GM23248 (cell line): ENCODE measurements around the gene FUT7. TPM values are rescaled to one million over a fixed set of nuclear protein-coding genes. Genes with fewer than 3 reads are reported as not detected.
A peak's percentile ranks its signal among the peaks of the same experiment; 100 is the strongest.

Source experiments
- DNase-seq: peaks from one replicate; pipeline ENCODE4 v3.0.0-alpha.2; 2015
- H2AFZ ChIP-seq: fragments of 200-600 bp; sonication (generic); 2 replicates; pipeline ENCODE4 v1.6.1; 2016; ENCODE audit warnings: antibody characterized with exemption
- H3F3A ChIP-seq: fragments of 200-600 bp; sonication (generic); 2 replicates; pipeline ENCODE4 v1.6.1; 2016; ENCODE audit warnings: mild to moderate bottlenecking, antibody characterized with exemption, mixed run types; ENCODE audit not compliant: insufficient read depth
- H3K27ac ChIP-seq: fragments of 200-600 bp; sonication (generic); 2 replicates; pipeline ENCODE4 v1.5.1; 2016; ENCODE audit warnings: mild to moderate bottlenecking
- H3K27me3 ChIP-seq: fragments of 200-600 bp; sonication (generic); replicated peaks from 2 replicates; pipeline ENCODE4 v1.6.1; 2016; ENCODE audit warnings: mild to moderate bottlenecking; ENCODE audit not compliant: insufficient read depth
- H3K36me3 ChIP-seq: fragments of 200-600 bp; sonication (generic); 2 replicates; pipeline ENCODE4 v1.6.1; 2016; ENCODE audit warnings: low read depth, mild to moderate bottlenecking
- H3K4me1 ChIP-seq: fragments of 200-600 bp; sonication (generic); 2 replicates; pipeline ENCODE4 v1.6.1; 2016; ENCODE audit warnings: mild to moderate bottlenecking; ENCODE audit not compliant: insufficient read depth
- H3K4me2 ChIP-seq: fragments of 200-600 bp; sonication (generic); one replicate; pipeline ENCODE4 v1.6.1; 2016; ENCODE audit warnings: mild to moderate bottlenecking; ENCODE audit not compliant: unreplicated experiment
- H3K4me3 ChIP-seq: fragments of 200-600 bp; sonication (generic); 2 replicates; pipeline ENCODE4 v1.5.1; 2016; ENCODE audit warnings: mild to moderate bottlenecking
- H3K79me2 ChIP-seq: fragments of 200-600 bp; sonication (generic); 2 replicates; pipeline ENCODE4 v1.6.1; 2016; ENCODE audit warnings: mild to moderate bottlenecking; ENCODE audit not compliant: insufficient read depth
- H3K9ac ChIP-seq: fragments of 200-600 bp; sonication (generic); 2 replicates; pipeline ENCODE4 v1.6.1; 2016; ENCODE audit warnings: mild to moderate bottlenecking
- H3K9me2 ChIP-seq: fragments of 200-600 bp; sonication (generic); 2 replicates; pipeline ENCODE4 v1.6.1; 2016; ENCODE audit warnings: mixed run types, mild to moderate bottlenecking, moderate library complexity; ENCODE audit not compliant: insufficient read depth
- H3K9me3 ChIP-seq: fragments of 200-600 bp; sonication (generic); one replicate; pipeline ENCODE4 v1.6.1; 2017; ENCODE audit warnings: low read depth
- H4K20me1 ChIP-seq: fragments of 200-600 bp; sonication (generic); 2 replicates; pipeline ENCODE4 v1.6.0; 2016; ENCODE audit not compliant: insufficient read depth
- EZH2 ChIP-seq: fragments of 200-600 bp; sonication (generic); IDR thresholded peaks from 2 replicates; pipeline ENCODE4 v1.6.1; 2018; ENCODE audit warnings: antibody characterized with exemption, mild to moderate bottlenecking; ENCODE audit not compliant: insufficient read depth, poor library complexity, severe bottlenecking
- EZH2phosphoT487 ChIP-seq: fragments of 200-600 bp; sonication (generic); IDR thresholded peaks from 2 replicates; pipeline ENCODE4 v1.6.1; 2018; ENCODE audit warnings: antibody characterized with exemption, moderate library complexity, mild to moderate bottlenecking, low read depth; ENCODE audit not compliant: insufficient read depth
- WGBS, 2 experiments: methylation state at CpG; one replicate each; pipeline ENCODE4 v1.1.6; 2015 to 2017; ENCODE audit warnings: low lambda C conversion rate in 2 of 2, low coverage in 1 of 2; ENCODE audit errors: missing lambda C conversion rate in 2 of 2; 5-methylcytosine and 5-hydroxymethylcytosine counted together
- in situ Hi-C: fragments of 300-500 bp; cut with MboI; formaldehyde crosslinking; loops from 2 replicates; pipeline ENCODE4 v1.15.0; 2020
- polyA plus RNA-seq: library from polyadenylated mRNA; unstranded; fragments of >200 nt; fragmentation: Nextera tagmentation; extraction: Ambion mirVana; gene quantifications from 2 replicates; pipeline ENCODE4 v1.2.1, GENCODE V29; 2016
- total RNA-seq: library from RNA; depleted of rRNA; stranded (reverse); fragments of >200 nt; shearing (Covaris generic); gene quantifications from 2 replicates; pipeline ENCODE4 v1.2.3, GENCODE V29; 2014

The FUT7 gene
- total and polyA plus RNA-seq, 2 experiments from 2014 or later = not detected

DNA sequence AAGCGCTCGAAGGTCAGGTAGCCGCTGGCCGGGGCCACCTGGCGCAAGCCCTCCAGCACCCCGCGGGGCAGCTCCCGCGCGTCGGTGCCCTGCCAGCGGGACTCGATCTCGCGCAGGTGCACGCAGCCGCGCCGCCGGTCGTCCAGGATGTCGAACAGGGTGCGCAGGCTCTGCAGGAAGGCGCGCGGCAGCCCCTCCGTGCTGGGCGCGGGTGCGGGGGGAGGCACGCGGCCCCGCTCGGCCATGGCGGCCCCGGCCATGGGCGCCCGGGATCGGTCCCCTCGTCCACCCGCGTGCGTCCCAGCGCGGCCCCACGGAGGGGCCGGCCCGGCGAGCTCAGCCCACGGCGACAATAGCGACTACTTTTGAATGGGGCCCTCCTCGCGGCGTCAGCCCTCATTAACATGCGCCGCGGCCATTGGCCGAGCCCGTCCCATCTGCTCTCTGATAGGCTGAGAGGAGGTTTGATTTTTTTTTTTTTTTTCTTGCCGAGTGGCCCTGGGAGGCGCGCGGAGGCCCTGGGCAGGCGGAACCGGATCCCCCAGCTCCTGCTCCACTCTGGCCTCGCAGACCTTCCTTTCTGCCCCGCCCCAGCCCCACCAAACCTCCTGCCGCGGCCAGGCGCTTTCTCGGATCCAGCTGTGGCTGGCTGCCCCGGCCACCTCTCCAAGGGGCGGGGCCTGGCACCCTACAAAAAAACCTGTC is 38.5 kb upstream of the FUT7 start, which contains the start of gene SAPCD2:
TSS of gene SAPCD2 (minus strand) at position 357 of the 705 bp plus-strand sequence. CDS start at position 260, 97 bp downstream.
- Histone ChIP-seq H3K27me3 (no peaks in the 10 kb centered on the region), H3K36me3 (no peaks in the 10 kb centered on the region), H2AFZ (peak within 1 kb of the TSS; percentile 72), H3K4me3 (peak within 1 kb of the TSS; percentile 65), H3K9me2 (no peaks in the 10 kb centered on the region), H3K4me2 (peak within 1 kb of the TSS; percentile 67), H3K79me2 (no peaks in the 10 kb centered on the region), H3K9me3 (no peaks in the 10 kb centered on the region), H3K27ac (no peak within 1 kb of the TSS), H4K20me1 (no peaks in the 10 kb centered on the region), H3K4me1 (no peaks in the 10 kb centered on the region), H3K9ac (peak within 1 kb of the TSS; percentile 42; the same call in 1 of the 2 replicates), H3F3A (no peaks in the 10 kb centered on the region)
- in situ Hi-C loops = no loop called here
- 3% methylated on average over 64 to 69 of the region's 74 CpGs for WGBS, 2 experiments
- DNase-seq = peak; percentile 93
- TF ChIP-seq EZH2 (no peak), EZH2phosphoT487 (no peak)

DNA sequence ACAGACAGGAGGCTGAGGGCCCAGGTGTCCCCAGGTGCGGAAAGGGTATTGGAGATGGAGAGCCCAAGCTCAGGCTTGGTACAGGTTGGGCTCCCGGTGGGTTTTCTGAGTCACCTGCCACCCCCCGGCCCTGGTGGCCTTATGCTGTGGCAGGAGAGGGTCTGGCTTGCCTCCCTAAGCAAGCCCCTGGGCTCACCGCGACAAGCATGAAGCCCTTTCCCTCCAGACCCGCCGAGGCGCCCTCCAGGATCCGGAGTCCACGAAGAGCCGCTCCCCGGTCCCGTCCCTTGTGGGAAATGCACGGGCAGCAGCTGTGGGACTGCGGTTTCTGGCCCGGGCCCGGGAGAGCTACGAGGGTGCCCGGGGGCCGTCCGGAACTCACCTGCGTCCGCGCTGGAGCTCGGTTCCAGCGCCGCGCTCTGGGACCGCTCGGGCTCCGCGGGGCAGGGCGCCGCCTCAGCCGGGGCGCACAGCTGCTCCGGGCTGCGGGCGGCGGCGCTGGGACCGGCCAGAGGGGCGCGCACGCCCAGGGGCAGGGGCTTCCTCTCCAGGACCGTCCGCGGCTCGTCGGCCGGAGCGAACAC is 37.7 kb upstream of the FUT7 start:
- no peak for TF ChIP-seq EZH2
- no peak for TF ChIP-seq EZH2phosphoT487
- Histone ChIP-seq H3K9me3 (no peaks in the 10 kb centered on the region), H3K27me3 (no peaks in the 10 kb centered on the region), H3K4me3 (peak overlapping the region; percentile 65), H3K36me3 (no peaks in the 10 kb centered on the region), H3K27ac (no peak overlapping the region), H3K79me2 (no peaks in the 10 kb centered on the region), H3F3A (no peaks in the 10 kb centered on the region), H3K9ac (no peak overlapping the region), H3K9me2 (no peaks in the 10 kb centered on the region), H2AFZ (no peak overlapping the region), H3K4me2 (no peak overlapping the region), H4K20me1 (no peaks in the 10 kb centered on the region), H3K4me1 (no peaks in the 10 kb centered on the region)
- 8 to 50% methylated on average over 4 to 44 of the region's 52 CpGs for WGBS, 2 experiments
- no peak for DNase-seq
- in situ Hi-C loops = no loop called here

DNA sequence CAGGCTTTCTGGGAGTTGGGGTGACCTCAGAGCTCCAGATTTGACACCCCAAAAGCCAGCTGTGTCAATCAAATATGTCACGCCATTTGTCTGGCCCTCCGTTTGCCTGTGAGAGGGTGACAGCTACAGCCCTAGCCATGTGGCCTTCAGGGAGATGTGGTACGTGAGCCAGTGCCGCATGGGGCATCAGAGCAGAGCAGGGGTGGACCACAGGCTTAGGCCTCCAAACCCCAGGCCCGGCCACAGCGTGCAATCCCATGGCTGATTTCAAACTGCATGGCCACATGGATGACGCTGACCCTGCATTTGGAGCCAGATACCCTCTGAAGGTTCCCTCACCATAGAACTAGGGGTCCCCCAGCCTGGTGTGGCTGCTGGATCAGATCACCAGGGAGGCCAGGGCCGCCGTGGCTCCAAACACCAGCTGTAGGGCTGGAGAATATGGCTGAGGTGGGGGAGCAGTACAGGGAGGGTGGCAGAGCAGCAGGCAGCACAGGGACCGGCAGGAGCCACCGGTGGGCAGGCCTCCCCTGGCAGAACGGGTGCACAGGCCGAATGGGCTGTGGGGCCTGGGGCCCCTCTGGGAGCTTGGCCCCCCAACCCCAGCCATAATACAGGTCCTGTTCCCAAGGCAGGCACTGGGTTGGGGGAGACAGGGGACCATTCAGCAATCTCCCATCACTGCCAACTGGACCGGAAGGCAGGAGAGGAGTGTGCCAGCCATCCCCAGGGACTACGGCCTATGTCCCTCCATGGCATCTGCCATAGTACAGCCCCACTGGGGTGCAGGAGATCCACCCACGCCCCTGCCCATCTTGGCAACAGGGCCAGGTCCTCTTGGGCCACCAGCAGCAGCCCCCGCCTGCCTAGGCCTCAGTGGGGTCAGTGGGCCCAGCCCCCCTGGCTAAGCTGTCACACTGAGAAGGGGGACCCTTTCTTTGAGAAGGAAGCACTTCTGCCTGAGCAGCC is 36.9 kb upstream of the FUT7 start:
- TF ChIP-seq EZH2 (no peak), EZH2phosphoT487 (no peak)
- Histone ChIP-seq H3K9me2 (no peaks in the 10 kb centered on the region), H3F3A (no peaks in the 10 kb centered on the region), H4K20me1 (no peaks in the 10 kb centered on the region), H3K9me3 (no peaks in the 10 kb centered on the region), H3K27me3 (no peaks in the 10 kb centered on the region), H3K4me3 (no peak overlapping the region), H3K4me2 (no peak overlapping the region), H3K36me3 (no peaks in the 10 kb centered on the region), H3K27ac (no peak overlapping the region), H3K79me2 (no peaks in the 10 kb centered on the region), H3K9ac (no peak overlapping the region), H2AFZ (no peak overlapping the region), H3K4me1 (no peaks in the 10 kb centered on the region)
- DNase-seq = no peak
- in situ Hi-C loops = no loop called here
- 85 to 90% methylated on average over 17 of the region's 17 CpGs for WGBS, 2 experiments

DNA sequence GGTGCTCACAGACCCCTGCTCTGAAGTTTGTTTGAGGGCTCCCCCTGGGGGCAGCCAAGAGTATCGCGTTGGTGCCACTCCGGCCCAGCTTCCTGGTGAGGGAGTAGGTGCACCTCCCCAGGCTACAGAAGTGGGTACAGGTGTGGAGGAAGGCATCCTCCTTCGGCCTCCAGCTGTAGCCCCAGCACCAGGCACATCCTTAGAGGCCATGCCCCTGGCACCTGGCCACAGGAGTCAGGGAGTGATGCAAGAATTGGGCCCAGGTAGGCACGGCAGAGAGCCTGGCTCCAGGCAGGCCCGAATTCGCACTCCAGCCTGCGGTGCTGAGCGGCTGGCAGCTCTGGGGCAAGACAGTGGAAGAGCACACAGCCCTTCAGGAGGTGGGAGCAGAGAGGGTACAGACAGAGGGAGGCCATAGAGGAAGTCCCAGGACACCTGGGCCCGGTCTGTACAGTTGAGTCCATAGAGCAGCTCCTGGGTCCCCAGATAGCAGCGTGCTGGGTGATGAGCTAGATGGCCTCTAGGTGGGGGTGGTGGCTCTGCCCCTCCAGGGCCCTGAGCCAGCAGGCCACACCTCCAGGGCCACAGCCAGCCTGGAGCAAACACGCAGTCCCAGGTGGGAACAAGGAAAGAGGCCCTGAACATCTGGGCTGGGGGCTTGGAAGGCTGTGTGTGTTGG is 36.1 kb upstream of the FUT7 start:
- Histone ChIP-seq H3K27me3 (no peaks in the 10 kb centered on the region), H3K9me2 (no peaks in the 10 kb centered on the region), H2AFZ (no peak overlapping the region), H3K4me1 (no peaks in the 10 kb centered on the region), H3K4me3 (no peak overlapping the region), H3K9me3 (no peaks in the 10 kb centered on the region), H3K27ac (no peak overlapping the region), H3K36me3 (no peaks in the 10 kb centered on the region), H3F3A (no peaks in the 10 kb centered on the region), H3K79me2 (no peaks in the 10 kb centered on the region), H3K9ac (no peak overlapping the region), H4K20me1 (no peaks in the 10 kb centered on the region), H3K4me2 (no peak overlapping the region)
- DNase-seq = peak; percentile 82
- 51 to 52% methylated on average over 12 of the region's 12 CpGs for WGBS, 2 experiments
- no peak for TF ChIP-seq EZH2
- no peak for TF ChIP-seq EZH2phosphoT487
- in situ Hi-C loops = no loop called here
